Right cardiac atrium (tissue), 5 donors: ENCODE data around the gene GRID2. TPM values are rescaled to one million over a fixed set of nuclear protein-coding genes. Genes with fewer than 3 reads are reported as not detected.

Source experiments
- ATAC-seq, 2 donors: fragments of 200-7000 bp; cut with Tn5 transposase; one replicate each; pipeline versions ENCODE4 v1.8.0 to v1.9.1; 2020; ENCODE audit warnings: moderate library complexity in 2 of 2, mild to moderate bottlenecking in 1 of 2
- DNase-seq, 3 donors: peaks; one replicate each; pipeline ENCODE4 v3.0.0-alpha.2; 2020
- H3K27ac ChIP-seq: one replicate; pipeline ENCODE4 v1.5.1; 2013; ENCODE audit warnings: mild to moderate bottlenecking, low read length, control low read depth, moderate library complexity
- H3K27me3 ChIP-seq: one replicate; pipeline ENCODE4 v1.6.1; 2013; ENCODE audit not compliant: control insufficient read depth, insufficient read depth
- H3K4me1 ChIP-seq: one replicate; pipeline ENCODE4 v1.6.1; 2013; ENCODE audit warnings: low read length; ENCODE audit not compliant: control insufficient read depth, insufficient read depth
- H3K4me3 ChIP-seq: one replicate; pipeline ENCODE4 v1.5.1; 2013; ENCODE audit warnings: low read length, control low read depth
- H3K9me3 ChIP-seq: one replicate; pipeline ENCODE4 v1.6.1; 2013; ENCODE audit warnings: low read length; ENCODE audit not compliant: control insufficient read depth
- WGBS: extraction: QIAGEN DNeasy Blood & Tissue Kit; methylation state at CpG from one replicate; pipeline ENCODE4 v1.1.7; 2013; 5-methylcytosine and 5-hydroxymethylcytosine counted together
- intact Hi-C, 4 donors: fragments of 100-400 bp; cut with DNase I; formaldehyde crosslinking; loops; one replicate each; pipeline versions ENCODE4 v1.11.0 to v1.14.0; 2022 to 2023
- polyA plus RNA-seq: library from polyadenylated mRNA; stranded (reverse); fragments of 200-250 nt; gene quantifications from one replicate; pipeline ENCODE4 v1.2.3, GENCODE V29; 2013
- total RNA-seq, 4 donors: library from RNA; stranded (reverse); fragmentation: NEBNext Ultra II Directional; extraction: Animal tissue kit (Norgen Biotek cat#: 25700); gene quantifications; one replicate each; pipeline ENCODE4 v1.2.1, GENCODE V29; 2021
- donor health status: healthy with polysubstance abuse.
- donor health status: DM: no; HTN: yes; CAD: no.
- donor health status: DM: no; HTN: no; CAD: no.
- donor health status: DM: no; HTN: yes; CAD: no; lungs with severe emphysema.
- donor health status: DM: yes; HTN: yes; CAD: no.

GRID2 gene
- total and polyA plus RNA-seq, 5 donors, result 0.09 to 1.0 (median 0.47) TPM

DNA sequence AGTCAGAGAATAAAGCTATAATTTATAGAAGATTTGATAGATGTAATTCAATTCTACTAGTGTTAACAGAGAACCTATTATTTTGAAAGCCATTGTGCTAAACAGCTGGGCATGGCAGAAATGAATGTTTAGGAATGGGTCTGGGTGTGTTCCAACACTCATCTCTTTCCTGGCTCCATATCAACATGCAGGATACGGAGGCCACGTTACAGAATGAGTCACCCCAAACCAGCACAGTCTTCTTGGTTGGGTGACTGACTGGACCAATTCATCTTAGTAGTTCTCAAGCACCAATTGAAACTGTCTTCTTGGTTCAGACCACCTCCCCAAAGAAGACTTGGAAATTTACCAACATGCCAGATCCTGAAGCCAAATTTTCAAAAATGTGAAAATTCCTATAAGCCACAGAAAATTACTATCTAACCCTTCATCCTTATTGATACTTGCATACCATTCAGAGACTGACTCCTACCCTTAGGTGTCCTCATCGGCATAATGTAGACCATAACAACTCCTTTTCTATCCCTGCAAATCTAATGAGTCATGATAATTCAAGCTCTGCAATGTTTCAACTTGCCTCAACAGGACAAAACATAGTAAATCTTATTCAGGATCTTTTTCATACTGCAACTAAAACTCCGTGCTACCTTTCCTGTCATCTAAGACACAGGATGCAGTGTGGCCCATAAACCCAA lies 1472.8 kb downstream of the GRID2 start:
- intact Hi-C loops, result no loop called here
- 56% methylated on average over 4 of the region's 4 CpGs for WGBS
- no peaks in the 10 kb centered on the region for H3K4me1 ChIP-seq
- H3K4me3 ChIP-seq, result no peak overlapping the region
- DNase-seq (no peak), ATAC-seq (no peak)
- H3K27me3 ChIP-seq, result no peaks in the 10 kb centered on the region
- no peaks in the 10 kb centered on the region for H3K9me3 ChIP-seq
- H3K27ac ChIP-seq, result no peak overlapping the region

DNA sequence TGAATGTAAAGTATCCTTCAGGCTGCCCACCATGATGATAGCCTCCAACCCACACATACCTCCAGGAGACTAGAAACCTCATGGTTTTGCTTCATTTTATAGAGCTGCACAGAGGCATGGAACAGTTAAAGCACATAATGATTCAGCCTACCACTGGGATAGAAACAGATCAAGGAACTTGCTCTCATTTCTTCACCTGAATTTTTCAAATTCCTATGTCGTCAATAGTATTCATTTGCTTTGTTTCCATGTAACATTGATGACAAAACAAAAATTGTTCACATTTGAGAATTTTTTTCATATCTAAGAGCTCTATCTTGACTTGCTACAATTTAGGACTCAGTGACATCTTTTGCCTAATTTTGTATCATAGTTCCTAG lies 1473.3 kb downstream of the GRID2 start:
- Histone ChIP-seq H3K27me3 (no peaks in the 10 kb centered on the region), H3K4me3 (no peak overlapping the region), H3K4me1 (no peaks in the 10 kb centered on the region), H3K9me3 (no peaks in the 10 kb centered on the region), H3K27ac (no peak overlapping the region)
- DNase-seq (no peak), ATAC-seq (no peak)
- WGBS, result 90% methylated on average over 1 of the region's 1 CpG
- intact Hi-C loops, result no loop called here

DNA sequence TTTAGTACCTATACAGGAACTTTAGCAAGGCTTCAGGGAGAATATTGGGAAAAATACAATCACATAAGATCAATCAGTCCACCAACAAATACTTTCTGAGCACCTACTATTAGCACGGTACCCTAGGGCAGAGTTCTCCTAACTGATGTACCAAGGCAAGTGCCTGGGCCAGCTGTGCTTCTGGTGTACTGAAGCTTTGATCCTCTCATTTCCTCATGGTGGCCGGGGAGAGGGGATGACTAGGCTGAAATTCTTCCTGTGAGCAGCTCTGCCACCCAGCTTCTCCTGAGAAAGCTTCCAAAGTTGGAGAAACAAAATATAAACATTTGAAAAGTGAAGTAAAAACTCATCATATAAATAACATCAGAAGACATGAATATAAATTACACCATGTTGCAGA lies 1475.5 kb downstream of the GRID2 start:
- H3K4me1 ChIP-seq, result no peaks in the 10 kb centered on the region
- WGBS, result 73% methylated on average over 2 of the region's 2 CpGs
- no peak overlapping the region for H3K4me3 ChIP-seq
- no peaks in the 10 kb centered on the region for H3K27me3 ChIP-seq
- no peaks in the 10 kb centered on the region for H3K9me3 ChIP-seq
- H3K27ac ChIP-seq, result no peak overlapping the region
- DNase-seq (no peak), ATAC-seq (no peak)
- intact Hi-C loops, result no loop called here

DNA sequence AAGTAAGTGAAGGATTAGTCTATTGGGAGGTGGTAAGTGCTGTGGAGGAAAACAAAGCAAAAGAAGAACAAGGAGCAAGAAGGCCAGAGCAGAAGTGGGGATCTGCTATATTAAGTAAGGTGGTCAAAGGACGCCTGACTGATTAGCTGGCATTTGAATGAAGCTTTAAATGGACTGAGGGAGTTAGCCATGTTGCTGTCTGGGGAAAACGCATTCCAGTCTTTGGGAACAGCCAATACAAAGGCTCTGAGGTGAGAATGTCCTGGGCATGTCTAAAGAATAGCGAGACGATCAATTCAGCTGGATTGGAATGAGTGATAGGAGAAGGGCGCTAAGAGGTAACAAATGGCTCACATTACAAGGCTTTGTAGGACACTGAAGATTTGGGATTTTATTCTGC lies 1476.3 kb downstream of the GRID2 start:
- H3K9me3 ChIP-seq, result no peaks in the 10 kb centered on the region
- 82% methylated on average over 5 of the region's 5 CpGs for WGBS
- no peak overlapping the region for H3K27ac ChIP-seq
- H3K27me3 ChIP-seq, result no peaks in the 10 kb centered on the region
- no peaks in the 10 kb centered on the region for H3K4me1 ChIP-seq
- intact Hi-C loops, result no loop called here
- DNase-seq, result no peak
- no peak for ATAC-seq
- H3K4me3 ChIP-seq, result no peak overlapping the region

DNA sequence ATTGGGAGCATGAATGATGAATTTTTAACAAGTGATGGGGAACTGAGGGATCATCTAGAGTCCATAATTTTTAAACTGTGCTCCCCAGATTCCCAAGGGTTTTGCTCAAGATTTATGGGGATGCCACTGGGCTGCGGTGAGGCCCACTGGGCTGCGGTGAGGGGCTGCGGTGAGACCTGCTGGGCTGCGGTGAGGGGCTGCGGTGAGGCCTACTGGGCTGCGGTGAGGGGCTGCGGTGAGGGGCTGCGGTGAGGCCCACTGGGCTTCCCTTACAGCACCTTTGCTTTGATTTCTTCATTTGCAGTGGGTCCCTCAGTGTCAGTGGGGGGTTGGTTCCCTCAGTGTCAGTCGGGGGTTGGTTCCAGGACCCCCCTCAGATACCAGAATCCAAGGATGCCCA lies 1477.4 kb downstream of the GRID2 start:
- no peaks in the 10 kb centered on the region for H3K27me3 ChIP-seq
- 95% methylated on average over 9 of the region's 9 CpGs for WGBS
- no peaks in the 10 kb centered on the region for H3K4me1 ChIP-seq
- H3K4me3 ChIP-seq, result no peak overlapping the region
- DNase-seq (no peak), ATAC-seq (no peak)
- intact Hi-C loops, result no loop called here
- no peak overlapping the region for H3K27ac ChIP-seq
- no peaks in the 10 kb centered on the region for H3K9me3 ChIP-seq

DNA sequence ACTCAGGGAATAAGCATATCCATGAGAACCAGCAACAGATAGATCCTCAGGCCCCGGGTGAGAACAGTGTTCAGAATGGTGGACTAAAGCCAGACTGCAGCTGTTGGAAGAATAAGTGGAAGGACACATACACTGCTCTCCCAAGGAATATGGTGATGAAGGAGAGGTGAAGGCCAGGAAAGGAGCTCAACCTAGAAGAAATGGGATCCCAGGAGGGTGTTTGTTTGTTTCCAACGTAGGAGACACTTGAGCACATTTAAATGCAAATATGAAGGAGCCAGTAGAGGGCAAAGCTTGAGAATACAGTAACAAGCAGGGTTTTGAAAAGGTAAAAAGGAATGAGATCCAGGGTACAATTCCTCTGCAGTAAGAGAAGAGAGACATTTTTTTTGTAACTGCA lies 1482.4 kb downstream of the GRID2 start:
- no peaks in the 10 kb centered on the region for H3K4me1 ChIP-seq
- H3K27me3 ChIP-seq, result no peaks in the 10 kb centered on the region
- no peaks in the 10 kb centered on the region for H3K9me3 ChIP-seq
- DNase-seq (no peak), ATAC-seq (no peak)
- no peak overlapping the region for H3K4me3 ChIP-seq
- H3K27ac ChIP-seq, result no peak overlapping the region
- 50% methylated on average over 2 of the region's 2 CpGs for WGBS
- intact Hi-C loops, result no loop called here

DNA sequence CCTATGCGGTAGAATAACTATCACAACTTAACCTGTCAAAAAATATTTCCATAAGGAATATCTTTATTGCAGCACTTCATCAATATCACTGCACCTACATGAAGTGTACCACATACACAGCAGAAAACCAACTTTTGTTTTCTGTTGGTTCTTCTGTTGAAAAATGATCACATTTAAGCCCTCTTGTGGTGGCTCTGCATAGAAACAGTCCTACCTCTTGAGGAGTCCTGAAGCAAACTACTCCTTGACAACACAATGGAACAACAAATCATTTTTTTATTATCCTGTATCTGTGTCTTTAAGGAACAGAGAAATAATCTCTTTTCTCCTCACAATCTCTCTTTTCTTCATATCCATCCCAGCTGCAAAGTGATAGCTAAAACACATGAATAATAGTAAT lies 1484.9 kb downstream of the GRID2 start:
- Histone ChIP-seq H3K27ac (no peak overlapping the region), H3K27me3 (no peaks in the 10 kb centered on the region), H3K4me3 (no peak overlapping the region), H3K9me3 (no peaks in the 10 kb centered on the region), H3K4me1 (no peaks in the 10 kb centered on the region)
- 95% methylated on average over 1 of the region's 1 CpG for WGBS
- DNase-seq (no peak), ATAC-seq (no peak)
- intact Hi-C loops, result no loop called here

DNA sequence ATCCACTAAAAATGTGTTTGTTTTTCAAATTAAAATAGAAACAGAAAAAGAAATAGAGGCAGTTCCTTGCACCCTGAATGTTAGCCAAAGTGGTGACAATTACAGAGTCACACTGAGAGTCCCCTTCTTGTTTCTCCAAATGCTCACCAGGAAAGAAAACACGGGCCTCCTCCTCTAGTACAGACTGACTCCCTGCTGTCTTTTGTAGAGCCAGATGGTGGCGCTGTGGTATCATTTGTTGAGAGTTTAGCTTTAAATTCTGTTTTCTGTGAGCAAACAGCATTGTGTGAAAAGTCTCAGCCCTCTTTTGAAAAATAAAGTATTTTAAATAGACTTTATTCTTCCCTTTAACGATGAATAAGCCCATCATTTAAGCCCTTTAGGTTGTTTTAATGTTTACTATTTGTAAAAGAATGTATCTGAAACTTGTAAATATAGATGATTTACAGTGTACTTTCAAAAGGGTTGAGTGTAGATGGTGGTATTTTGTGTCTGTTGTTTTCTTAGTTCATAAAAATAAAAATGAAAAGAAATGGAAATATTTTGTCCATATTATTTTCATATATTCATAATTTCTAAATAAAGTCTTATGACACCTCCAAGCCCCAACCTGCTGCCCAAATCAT lies 1487.9 kb downstream of the GRID2 start:
- Histone ChIP-seq H3K4me3 (no peak overlapping the region), H3K27me3 (no peaks in the 10 kb centered on the region), H3K27ac (no peak overlapping the region), H3K4me1 (no peaks in the 10 kb centered on the region), H3K9me3 (no peaks in the 10 kb centered on the region)
- DNase-seq (peak in 2 of 3 donors; percentile 18 to 59), ATAC-seq (peak; percentile 57 to 76)
- intact Hi-C loops, result loop anchor here in 2 of 4 donors (5.0 kb wide), 2 partner anchors 331 to 341 kb away; no protein-coding TSS in a partner anchor
- WGBS, result under 1% methylated on average over 3 of the region's 3 CpGs

DNA sequence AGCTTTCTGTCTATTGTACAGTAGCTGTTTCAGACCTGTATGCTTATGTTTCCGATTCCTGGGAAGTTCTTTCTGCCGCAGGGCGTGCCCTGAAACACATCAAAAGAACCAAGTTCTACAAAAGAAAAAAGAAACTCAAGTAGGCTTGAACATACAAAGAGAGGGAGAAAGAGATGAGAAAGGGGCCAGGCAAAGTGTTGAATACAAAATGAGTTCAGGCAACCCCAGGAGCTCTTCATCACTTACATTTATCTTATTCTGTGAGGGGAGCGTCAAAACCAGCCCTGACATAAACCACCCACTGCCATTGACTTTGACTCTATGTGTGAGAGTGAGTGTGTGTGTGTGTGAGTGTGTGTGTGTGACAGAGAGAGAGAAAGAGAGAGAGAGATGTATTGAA lies 1498.3 kb downstream of the GRID2 start:
- Histone ChIP-seq H3K4me1 (no peaks in the 10 kb centered on the region), H3K27ac (no peak overlapping the region), H3K27me3 (no peaks in the 10 kb centered on the region), H3K9me3 (no peaks in the 10 kb centered on the region), H3K4me3 (no peak overlapping the region)
- ATAC-seq (no peak), DNase-seq (no peak)
- WGBS, result 78% methylated on average over 4 of the region's 4 CpGs
- intact Hi-C loops, result no loop called here

DNA sequence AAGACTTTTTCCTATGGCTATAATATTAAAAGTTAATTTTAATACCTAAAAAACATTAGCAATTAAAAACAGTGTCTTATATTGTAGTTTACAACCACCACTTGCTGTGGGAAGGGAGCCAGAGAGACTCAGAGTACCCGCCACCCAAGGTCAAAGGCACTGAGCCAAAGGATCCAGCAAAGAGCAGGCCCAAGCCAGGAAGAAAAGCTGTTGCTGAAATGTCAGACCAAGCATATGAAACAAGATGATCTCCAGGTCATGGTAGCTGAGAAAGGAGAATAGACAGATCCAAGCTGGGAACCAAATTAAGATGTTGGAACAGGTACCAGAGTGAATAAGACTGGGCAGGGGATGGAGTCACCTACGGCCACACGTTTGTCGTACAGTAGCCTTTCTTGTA lies 1506.0 kb downstream of the GRID2 start:
- Histone ChIP-seq H3K9me3 (no peaks in the 10 kb centered on the region), H3K27me3 (no peaks in the 10 kb centered on the region), H3K4me1 (no peaks in the 10 kb centered on the region), H3K27ac (peak overlapping the region; percentile 84), H3K4me3 (no peak overlapping the region)
- intact Hi-C loops, result no loop called here
- DNase-seq, result peak; percentile 48 to 74 (median 62)
- WGBS, result 57% methylated on average over 4 of the region's 4 CpGs
- ATAC-seq, result peak; percentile 82 to 90

DNA sequence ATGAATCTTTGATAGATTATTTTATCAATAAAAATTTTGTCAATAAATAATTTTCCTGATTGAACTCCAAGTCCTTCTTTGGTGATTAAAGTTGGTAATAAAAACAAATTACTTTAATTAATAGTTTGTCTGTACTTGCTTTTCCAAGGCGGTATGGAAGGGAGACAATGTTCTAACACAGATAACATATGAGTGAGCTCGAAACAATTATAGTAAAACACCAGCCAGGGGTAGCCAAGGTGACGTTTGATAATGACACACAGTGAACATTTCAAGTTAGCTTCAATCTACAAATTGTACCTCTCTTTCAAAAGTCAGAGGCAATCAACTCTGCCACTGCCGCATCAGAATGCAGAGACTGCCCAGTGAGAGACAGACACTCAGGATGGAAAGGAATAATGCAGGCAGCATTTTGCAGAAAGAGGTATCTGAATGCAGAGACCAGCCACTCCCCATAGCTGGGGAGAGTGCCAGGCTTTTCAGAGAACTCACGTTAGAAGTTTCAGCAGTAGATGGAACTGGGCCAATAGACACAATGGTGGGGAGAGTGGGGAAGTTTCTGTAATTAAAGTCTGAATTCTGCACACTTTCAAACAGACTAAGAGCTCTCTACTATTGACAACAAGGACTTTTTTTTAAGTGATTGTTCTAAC lies 1506.7 kb downstream of the GRID2 start:
- WGBS, result 33% methylated on average over 5 of the region's 5 CpGs
- DNase-seq (peak in 2 of 3 donors; percentile 24 to 61), ATAC-seq (peak; percentile 74 to 93)
- Histone ChIP-seq H3K4me1 (no peaks in the 10 kb centered on the region), H3K4me3 (no peak overlapping the region), H3K27me3 (no peaks in the 10 kb centered on the region), H3K27ac (peak overlapping the region; percentile 30), H3K9me3 (no peaks in the 10 kb centered on the region)
- intact Hi-C loops, result no loop called here
